Measurements from ENCODE around the gene XPO1.
"Not testable (repeated sequence)": the region's sequence is repeated elsewhere in the genome, so short reads cannot be mapped to it uniquely, and the experiment has no call there.

Gene XPO1

GRCh38 chr2:61465045-61465444 is 73.1 kb downstream of the XPO1 start:
- DNase-seq = no peak

GRCh38 chr2:61463769-61464475 is 74.2 kb downstream of the XPO1 start:
- no peak for DNase-seq

GRCh38 chr2:61461404-61461803 is 76.8 kb downstream of the XPO1 start:
- DNase-seq = no peak

GRCh38 chr2:61460163-61460562 is 78.0 kb downstream of the XPO1 start:
- no peak for DNase-seq

GRCh38 chr2:61456746-61457420 is 81.3 kb downstream of the XPO1 start:
- no peak for DNase-seq

- no peak for DNase-seq
These were observed 81.9 kb downstream of the XPO1 start for GRCh38 chr2:61456070-61456745.

- not testable (repeated sequence) for DNase-seq
These were observed 83.2 kb downstream of the XPO1 start for GRCh38 chr2:61454972-61455371.

- no peak for DNase-seq
These were observed 83.8 kb downstream of the XPO1 start for GRCh38 chr2:61454383-61454782.

- no peak for DNase-seq
These were observed 85.8 kb downstream of the XPO1 start for GRCh38 chr2:61452392-61452791.

- no peak for DNase-seq
These were observed 87.0 kb downstream of the XPO1 start for GRCh38 chr2:61451178-61451577.

GRCh38 chr2:61450144-61450543 is 88.0 kb downstream of the XPO1 start:
- DNase-seq = no peak

GRCh38 chr2:61448229-61448628 is 89.9 kb downstream of the XPO1 start:
- no peak for DNase-seq

- not testable (repeated sequence) for DNase-seq
These were observed 91.2 kb downstream of the XPO1 start for GRCh38 chr2:61446971-61447370.

GRCh38 chr2:61443342-61444041 is 94.7 kb downstream of the XPO1 start:
- DNase-seq = no peak

- DNase-seq = no peak
These were observed 98.7 kb downstream of the XPO1 start for GRCh38 chr2:61439241-61440002.

- DNase-seq = no peak
These were observed 99.5 kb downstream of the XPO1 start for GRCh38 chr2:61438670-61439069.

- no peak for DNase-seq
These were observed 101.0 kb downstream of the XPO1 start for GRCh38 chr2:61437170-61437569.

GRCh38 chr2:61436092-61436491 is 102.1 kb downstream of the XPO1 start:
- DNase-seq = no peak

GRCh38 chr2:61435291-61435690 is 102.9 kb downstream of the XPO1 start:
- no peak for DNase-seq

- no peak for DNase-seq
These were observed 103.8 kb downstream of the XPO1 start for GRCh38 chr2:61434314-61434713.

- no peak for DNase-seq
These were observed 104.5 kb downstream of the XPO1 start for GRCh38 chr2:61433606-61434005.

GRCh38 chr2:61432990-61433389 is 105.2 kb downstream of the XPO1 start:
- no peak for DNase-seq

GRCh38 chr2:61431345-61431744 is 106.8 kb downstream of the XPO1 start:
- no peak for DNase-seq
